Hepatocyte (in vitro differentiated cells): Measurements from ENCODE around the gene ZSCAN32. TPM values are rescaled to one million over a fixed set of nuclear protein-coding genes. Genes with fewer than 3 reads are reported as not detected.

Experiments
- DNase-seq: peaks from one replicate; pipeline ENCODE4 v3.0.0-alpha.2; 2016; ENCODE audit warnings: low spot score
- H2AFZ ChIP-seq: fragments of 200-600 bp; sonication (generic); 2 replicates; pipeline ENCODE4 v1.6.0; 2016; ENCODE audit warnings: antibody characterized with exemption, mild to moderate bottlenecking
- H3K27ac ChIP-seq: fragments of 200-600 bp; sonication (generic); 2 replicates; pipeline ENCODE4 v1.5.1; 2016; ENCODE audit warnings: mild to moderate bottlenecking
- H3K27me3 ChIP-seq: fragments of 200-600 bp; sonication (generic); 2 replicates; pipeline ENCODE4 v1.6.1; 2016
- H3K36me3 ChIP-seq: fragments of 200-600 bp; sonication (generic); replicated peaks from 2 replicates; pipeline ENCODE4 v1.5.1; 2016; ENCODE audit warnings: low read depth; ENCODE audit not compliant: insufficient read depth
- H3K4me1 ChIP-seq: fragments of 200-600 bp; sonication (generic); 2 replicates; pipeline ENCODE4 v1.5.1; 2016; ENCODE audit warnings: mild to moderate bottlenecking, moderate library complexity; ENCODE audit not compliant: insufficient read depth
- H3K4me2 ChIP-seq: fragments of 200-600 bp; sonication (generic); 2 replicates; pipeline ENCODE4 v1.6.0; 2016
- H3K4me3 ChIP-seq: fragments of 200-600 bp; sonication (generic); 2 replicates; pipeline ENCODE4 v1.5.1; 2016; ENCODE audit warnings: mild to moderate bottlenecking
- H3K79me2 ChIP-seq: fragments of 200-600 bp; sonication (generic); 2 replicates; pipeline ENCODE4 v1.6.0; 2017; ENCODE audit warnings: mild to moderate bottlenecking
- H3K9me2 ChIP-seq: fragments of 200-600 bp; sonication (generic); replicated peaks from 2 replicates; pipeline ENCODE4 v1.6.0; 2017; ENCODE audit warnings: mild to moderate bottlenecking; ENCODE audit not compliant: insufficient read depth
- H3K9me3 ChIP-seq: fragments of 200-600 bp; sonication (generic); 2 replicates; pipeline ENCODE4 v1.5.1; 2016; ENCODE audit warnings: low read depth, mild to moderate bottlenecking
- H4K20me1 ChIP-seq: fragments of 200-600 bp; sonication (generic); 2 replicates; pipeline ENCODE4 v1.6.0; 2016; ENCODE audit warnings: mild to moderate bottlenecking; ENCODE audit not compliant: insufficient read depth, poor library complexity, severe bottlenecking
- EZH2 ChIP-seq: fragments of 200-600 bp; sonication (generic); IDR thresholded peaks from 2 replicates; pipeline ENCODE4 v1.6.1; 2016; ENCODE audit warnings: antibody characterized with exemption, mild to moderate bottlenecking, borderline replicate concordance
- EZH2phosphoT487 ChIP-seq: fragments of 200-600 bp; sonication (generic); IDR thresholded peaks from one replicate; pipeline ENCODE4 v1.6.1; 2018; ENCODE audit warnings: antibody characterized with exemption, mild to moderate bottlenecking, low read depth, moderate library complexity; ENCODE audit not compliant: unreplicated experiment, severe bottlenecking
- WGBS: methylation state at CpG from one replicate; pipeline ENCODE4 v1.1.6; 2016; ENCODE audit warnings: low lambda C conversion rate; ENCODE audit errors: missing lambda C conversion rate; 5-methylcytosine and 5-hydroxymethylcytosine counted together
- polyA plus RNA-seq: library from polyadenylated mRNA; unstranded; fragments of >200 nt; fragmentation: Nextera tagmentation; extraction: Ambion mirVana; gene quantifications from 2 replicates; pipeline ENCODE4 v1.2.1, GENCODE V29; 2016
- total RNA-seq: library from RNA; depleted of rRNA; stranded (reverse); fragments of >200 nt; gene quantifications from 2 replicates; pipeline ENCODE4 v1.2.3, GENCODE V29; 2014
- TF ChIP-seq, protein P1 (sequence below): fragments of 200-600 bp; sonication (generic); IDR thresholded peaks from 2 replicates; pipeline ENCODE4 v1.5.1; 2016; ENCODE audit warnings: antibody characterized with exemption, mild to moderate bottlenecking; ENCODE audit not compliant: poor library complexity

The ZSCAN32 gene
- total and polyA plus RNA-seq, 2 experiments from 2014 or later = 6.5 to 9.7 TPM

DNA sequence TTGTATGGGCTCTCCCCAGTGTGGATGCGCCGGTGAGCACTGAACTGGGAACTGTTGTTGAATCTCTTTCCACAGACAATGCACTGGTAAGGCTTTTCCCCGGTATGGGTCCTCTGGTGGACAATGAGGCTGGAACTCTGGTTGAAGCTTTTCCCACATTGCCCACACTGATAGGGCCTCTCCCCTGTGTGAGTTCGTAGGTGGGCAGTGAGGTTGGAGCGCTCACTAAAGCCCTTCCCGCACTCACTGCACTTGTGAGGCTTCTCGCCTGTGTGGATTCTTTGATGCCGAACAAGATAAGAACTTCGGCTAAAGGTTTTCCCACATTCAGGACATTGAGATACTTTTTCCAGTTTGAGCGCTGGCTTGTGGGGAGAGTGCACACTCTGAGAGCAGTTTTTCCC lies 17.8 kb downstream of the ZSCAN32 start:
- Histone ChIP-seq H3K27ac (no peak overlapping the region), H3K36me3 (peaks cover 10% of the 10 kb centered on the region), H2AFZ (no peak overlapping the region), H3K4me1 (no peaks in the 10 kb centered on the region), H3K79me2 (no peaks in the 10 kb centered on the region), H3K27me3 (no peaks in the 10 kb centered on the region), H3K4me2 (no peak overlapping the region), H3K4me3 (no peak overlapping the region), H3K9me2 (no peaks in the 10 kb centered on the region), H4K20me1 (no peaks in the 10 kb centered on the region), H3K9me3 (peaks cover 46% of the 10 kb centered on the region)
- DNase-seq = no peak
- TF ChIP-seq EZH2 = no peak
- TF ChIP-seq, protein P1, sequence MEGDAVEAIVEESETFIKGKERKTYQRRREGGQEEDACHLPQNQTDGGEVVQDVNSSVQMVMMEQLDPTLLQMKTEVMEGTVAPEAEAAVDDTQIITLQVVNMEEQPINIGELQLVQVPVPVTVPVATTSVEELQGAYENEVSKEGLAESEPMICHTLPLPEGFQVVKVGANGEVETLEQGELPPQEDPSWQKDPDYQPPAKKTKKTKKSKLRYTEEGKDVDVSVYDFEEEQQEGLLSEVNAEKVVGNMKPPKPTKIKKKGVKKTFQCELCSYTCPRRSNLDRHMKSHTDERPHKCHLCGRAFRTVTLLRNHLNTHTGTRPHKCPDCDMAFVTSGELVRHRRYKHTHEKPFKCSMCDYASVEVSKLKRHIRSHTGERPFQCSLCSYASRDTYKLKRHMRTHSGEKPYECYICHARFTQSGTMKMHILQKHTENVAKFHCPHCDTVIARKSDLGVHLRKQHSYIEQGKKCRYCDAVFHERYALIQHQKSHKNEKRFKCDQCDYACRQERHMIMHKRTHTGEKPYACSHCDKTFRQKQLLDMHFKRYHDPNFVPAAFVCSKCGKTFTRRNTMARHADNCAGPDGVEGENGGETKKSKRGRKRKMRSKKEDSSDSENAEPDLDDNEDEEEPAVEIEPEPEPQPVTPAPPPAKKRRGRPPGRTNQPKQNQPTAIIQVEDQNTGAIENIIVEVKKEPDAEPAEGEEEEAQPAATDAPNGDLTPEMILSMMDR = no peak
- TF ChIP-seq EZH2phosphoT487 = no peak
- WGBS = over 99% methylated on average over 10 of the region's 10 CpGs

DNA sequence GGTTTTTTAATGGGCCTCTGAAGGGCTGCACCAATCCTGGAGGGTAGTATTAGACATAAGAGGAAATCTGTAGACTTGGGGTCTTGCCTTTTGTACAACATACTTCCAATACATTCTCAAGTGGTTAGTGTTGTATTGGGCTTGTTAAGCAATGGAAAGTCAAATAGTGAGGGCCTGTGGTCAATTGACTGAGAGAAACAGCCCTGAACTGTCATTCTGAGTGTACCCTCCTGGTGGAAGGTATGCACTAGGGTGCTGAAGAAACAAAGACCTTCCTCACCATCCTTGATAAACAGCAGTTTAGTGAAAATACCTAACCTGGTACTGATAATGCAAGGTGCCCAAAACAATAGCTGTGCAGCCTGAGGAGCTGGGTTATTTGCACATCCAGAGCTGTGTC lies 22.9 kb downstream of the ZSCAN32 start:
- H3K4me2 ChIP-seq = no peak overlapping the region
- H3K79me2 ChIP-seq = no peaks in the 10 kb centered on the region
- no peaks in the 10 kb centered on the region for H3K4me1 ChIP-seq
- H3K9me3 ChIP-seq = peaks cover 16% of the 10 kb centered on the region
- H3K36me3 ChIP-seq = peaks cover 6% of the 10 kb centered on the region
- no peaks in the 10 kb centered on the region for H3K27me3 ChIP-seq
- DNase-seq = no peak
- H4K20me1 ChIP-seq = no peaks in the 10 kb centered on the region
- H3K9me2 ChIP-seq = no peaks in the 10 kb centered on the region
- TF ChIP-seq EZH2 (no peak), EZH2phosphoT487 (no peak)
- TF ChIP-seq, protein P1 = no peak
- H2AFZ ChIP-seq = no peak overlapping the region
- H3K4me3 ChIP-seq = no peak overlapping the region
- H3K27ac ChIP-seq = no peak overlapping the region

DNA sequence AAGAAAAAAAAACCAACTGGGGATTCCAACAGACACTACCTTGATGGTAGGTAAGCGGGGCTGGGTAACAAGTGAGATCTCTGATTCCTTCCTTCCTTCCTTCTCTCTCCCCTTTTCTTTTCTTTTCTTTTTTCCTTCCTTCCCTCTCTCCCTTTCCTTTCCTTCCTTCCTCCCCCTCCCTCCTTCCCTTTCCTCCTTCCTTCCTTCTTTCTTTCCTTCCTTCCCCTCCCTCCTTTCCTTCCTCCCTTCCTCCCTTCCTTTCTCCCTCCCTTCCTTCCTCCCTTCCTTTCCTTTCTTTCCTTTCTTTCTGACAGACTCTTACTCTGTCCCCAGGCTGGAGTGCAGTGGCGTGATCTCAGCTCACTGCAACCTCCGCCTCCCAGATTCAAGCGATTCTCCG lies 25.1 kb downstream of the ZSCAN32 start:
- Histone ChIP-seq H3K27ac (no peak overlapping the region), H4K20me1 (no peaks in the 10 kb centered on the region), H3K4me3 (no peak overlapping the region), H3K9me3 (no peaks in the 10 kb centered on the region), H3K36me3 (no peaks in the 10 kb centered on the region), H3K4me1 (no peaks in the 10 kb centered on the region), H3K79me2 (no peaks in the 10 kb centered on the region), H3K27me3 (no peaks in the 10 kb centered on the region), H2AFZ (no peak overlapping the region), H3K4me2 (no peak overlapping the region), H3K9me2 (no peaks in the 10 kb centered on the region)
- no peak for DNase-seq
- TF ChIP-seq EZH2 (no peak), EZH2phosphoT487 (no peak)
- TF ChIP-seq, protein P1 = no peak
- WGBS = 89% methylated on average over 5 of the region's 5 CpGs

DNA sequence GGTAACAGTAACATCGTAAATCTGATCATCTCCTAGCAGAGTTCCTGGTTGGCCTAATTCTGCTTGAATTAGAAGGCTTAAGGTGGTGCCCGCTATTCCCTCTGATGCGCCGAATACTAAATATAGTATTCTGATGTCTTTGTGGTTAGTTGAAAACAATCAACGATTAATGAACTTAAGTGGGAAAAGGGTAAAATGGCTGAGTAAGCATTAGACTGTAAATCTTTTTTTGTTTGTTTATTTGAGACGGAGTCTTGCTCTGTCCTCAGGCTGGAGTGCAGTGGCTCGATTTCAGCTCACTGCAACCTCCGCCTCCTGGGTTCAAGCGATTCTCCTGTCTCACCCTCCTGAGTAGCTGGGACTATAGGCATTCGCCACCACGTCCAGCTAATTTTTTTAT lies 31.7 kb downstream of the ZSCAN32 start:
- Histone ChIP-seq H3K4me1 (no peaks in the 10 kb centered on the region), H4K20me1 (no peaks in the 10 kb centered on the region), H3K36me3 (no peaks in the 10 kb centered on the region), H3K9me3 (no peaks in the 10 kb centered on the region), H3K27me3 (no peaks in the 10 kb centered on the region), H2AFZ (no peak overlapping the region), H3K9me2 (no peaks in the 10 kb centered on the region), H3K4me2 (no peak overlapping the region), H3K27ac (no peak overlapping the region), H3K79me2 (no peaks in the 10 kb centered on the region), H3K4me3 (no peak overlapping the region)
- 92% methylated on average over 11 of the region's 11 CpGs for WGBS
- no peak for DNase-seq
- no peak for TF ChIP-seq EZH2phosphoT487
- TF ChIP-seq, protein P1 = no peak
